Ishikawa (cell line): Measurements from ENCODE around the gene TIMP1.
A peak's percentile ranks its signal among the peaks of the same experiment; 100 is the strongest.

ENCODE experiments used
- CEBPB ChIP-seq: IDR thresholded peaks from 2 replicates; pipeline ENCODE4 v1.6.1; 2012
- CREB1 ChIP-seq: IDR thresholded peaks from 2 replicates; pipeline ENCODE4 v1.6.1; 2012; ENCODE audit warnings: low read depth
- EGR1 ChIP-seq: IDR thresholded peaks from 2 replicates; pipeline ENCODE4 v1.6.1; 2012
- EP300 ChIP-seq: IDR thresholded peaks from 2 replicates; pipeline ENCODE4 v1.6.1; 2012; ENCODE audit warnings: borderline replicate concordance
- FOXM1 ChIP-seq: IDR thresholded peaks from 2 replicates; pipeline ENCODE4 v1.6.1; 2012; ENCODE audit warnings: low read depth, borderline replicate concordance
- NFIC ChIP-seq: IDR thresholded peaks from 2 replicates; pipeline ENCODE4 v1.6.1; 2012
- RAD21 ChIP-seq: IDR thresholded peaks from 2 replicates; pipeline ENCODE4 v1.6.1; 2012; ENCODE audit warnings: low read depth
- TAF1 ChIP-seq: IDR thresholded peaks from 2 replicates; pipeline ENCODE4 v1.6.1; 2012; ENCODE audit warnings: low read depth, mild to moderate bottlenecking
- TCF12 ChIP-seq: IDR thresholded peaks from 2 replicates; pipeline ENCODE4 v1.6.1; 2012; ENCODE audit warnings: low read depth
- TEAD4 ChIP-seq: IDR thresholded peaks from 2 replicates; pipeline ENCODE4 v1.6.1; 2012
- YY1 ChIP-seq: IDR thresholded peaks from 2 replicates; pipeline ENCODE4 v1.6.1; 2012; ENCODE audit warnings: low read depth
- ZBTB7A ChIP-seq: IDR thresholded peaks from 2 replicates; pipeline ENCODE4 v1.6.1; 2012; ENCODE audit warnings: low read depth
- TF ChIP-seq, protein P1 (sequence below): IDR thresholded peaks from 2 replicates; pipeline ENCODE4 v1.6.1; 2012
- TF ChIP-seq, protein P2 (sequence below): IDR thresholded peaks from 2 replicates; pipeline ENCODE4 v1.6.1; 2012; ENCODE audit warnings: low read depth, mild to moderate bottlenecking
- TF ChIP-seq, protein P3 (sequence below): IDR thresholded peaks from 2 replicates; pipeline ENCODE4 v1.6.1; 2012

TIMP1 gene

DNA sequence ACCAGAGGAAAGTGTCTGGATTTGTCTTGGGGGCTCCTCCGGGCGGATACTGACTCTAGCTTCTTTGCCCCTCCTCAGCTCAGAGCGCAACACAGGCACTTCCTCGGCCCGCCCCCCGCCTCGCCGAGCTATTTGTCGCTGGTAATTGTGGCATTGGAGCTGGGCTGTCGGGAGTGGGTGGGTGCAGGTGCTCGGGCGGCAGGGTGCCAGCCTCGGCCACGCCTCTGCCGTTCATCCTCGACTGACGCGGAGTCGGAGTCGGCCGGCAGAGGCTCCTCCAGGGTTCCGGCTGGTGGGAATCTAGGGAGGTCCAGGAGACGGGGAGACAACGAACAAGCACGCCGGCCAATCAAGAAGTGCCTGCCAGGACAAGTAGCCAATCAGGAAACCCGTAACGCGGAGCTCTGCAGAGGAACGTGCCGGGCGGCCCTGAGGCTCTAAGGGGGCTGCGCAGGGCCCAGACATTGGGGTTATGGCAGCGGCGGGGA, 41.3 kb downstream of the TIMP1 start:
- no peak for TF ChIP-seq CEBPB
- TF ChIP-seq, protein P1, sequence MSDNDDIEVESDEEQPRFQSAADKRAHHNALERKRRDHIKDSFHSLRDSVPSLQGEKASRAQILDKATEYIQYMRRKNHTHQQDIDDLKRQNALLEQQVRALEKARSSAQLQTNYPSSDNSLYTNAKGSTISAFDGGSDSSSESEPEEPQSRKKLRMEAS, result peak; percentile 41; the same call in 1 of the 2 replicates
- no peak for TF ChIP-seq TCF12
- no peak for TF ChIP-seq TAF1
- TF ChIP-seq EP300, result no peak
- no peak for TF ChIP-seq CREB1
- no peak for TF ChIP-seq EGR1
- TF ChIP-seq, protein P2, sequence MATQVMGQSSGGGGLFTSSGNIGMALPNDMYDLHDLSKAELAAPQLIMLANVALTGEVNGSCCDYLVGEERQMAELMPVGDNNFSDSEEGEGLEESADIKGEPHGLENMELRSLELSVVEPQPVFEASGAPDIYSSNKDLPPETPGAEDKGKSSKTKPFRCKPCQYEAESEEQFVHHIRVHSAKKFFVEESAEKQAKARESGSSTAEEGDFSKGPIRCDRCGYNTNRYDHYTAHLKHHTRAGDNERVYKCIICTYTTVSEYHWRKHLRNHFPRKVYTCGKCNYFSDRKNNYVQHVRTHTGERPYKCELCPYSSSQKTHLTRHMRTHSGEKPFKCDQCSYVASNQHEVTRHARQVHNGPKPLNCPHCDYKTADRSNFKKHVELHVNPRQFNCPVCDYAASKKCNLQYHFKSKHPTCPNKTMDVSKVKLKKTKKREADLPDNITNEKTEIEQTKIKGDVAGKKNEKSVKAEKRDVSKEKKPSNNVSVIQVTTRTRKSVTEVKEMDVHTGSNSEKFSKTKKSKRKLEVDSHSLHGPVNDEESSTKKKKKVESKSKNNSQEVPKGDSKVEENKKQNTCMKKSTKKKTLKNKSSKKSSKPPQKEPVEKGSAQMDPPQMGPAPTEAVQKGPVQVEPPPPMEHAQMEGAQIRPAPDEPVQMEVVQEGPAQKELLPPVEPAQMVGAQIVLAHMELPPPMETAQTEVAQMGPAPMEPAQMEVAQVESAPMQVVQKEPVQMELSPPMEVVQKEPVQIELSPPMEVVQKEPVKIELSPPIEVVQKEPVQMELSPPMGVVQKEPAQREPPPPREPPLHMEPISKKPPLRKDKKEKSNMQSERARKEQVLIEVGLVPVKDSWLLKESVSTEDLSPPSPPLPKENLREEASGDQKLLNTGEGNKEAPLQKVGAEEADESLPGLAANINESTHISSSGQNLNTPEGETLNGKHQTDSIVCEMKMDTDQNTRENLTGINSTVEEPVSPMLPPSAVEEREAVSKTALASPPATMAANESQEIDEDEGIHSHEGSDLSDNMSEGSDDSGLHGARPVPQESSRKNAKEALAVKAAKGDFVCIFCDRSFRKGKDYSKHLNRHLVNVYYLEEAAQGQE, result no peak

DNA sequence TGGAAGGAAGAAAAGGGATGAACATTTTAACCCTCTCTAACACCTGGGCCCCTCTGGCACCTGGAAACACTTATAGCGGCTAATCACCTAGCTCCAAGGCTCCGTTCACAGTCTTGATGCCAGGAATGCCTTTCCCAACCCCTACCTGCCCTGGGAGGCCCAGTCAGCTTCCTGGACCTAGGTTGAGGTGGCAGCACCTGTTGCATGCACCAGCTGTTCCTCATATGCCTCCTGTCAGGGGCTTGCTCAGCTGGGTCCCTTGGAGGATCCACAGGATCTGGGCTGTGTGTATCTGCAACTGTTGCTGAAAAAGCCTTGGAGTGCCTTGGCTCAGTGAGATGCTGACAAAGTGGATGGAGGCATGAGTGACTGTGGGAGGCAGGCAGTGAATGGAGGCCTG, 43.1 kb downstream of the TIMP1 start:
- no peak for TF ChIP-seq ZBTB7A
- TF ChIP-seq CEBPB, result no peak

DNA sequence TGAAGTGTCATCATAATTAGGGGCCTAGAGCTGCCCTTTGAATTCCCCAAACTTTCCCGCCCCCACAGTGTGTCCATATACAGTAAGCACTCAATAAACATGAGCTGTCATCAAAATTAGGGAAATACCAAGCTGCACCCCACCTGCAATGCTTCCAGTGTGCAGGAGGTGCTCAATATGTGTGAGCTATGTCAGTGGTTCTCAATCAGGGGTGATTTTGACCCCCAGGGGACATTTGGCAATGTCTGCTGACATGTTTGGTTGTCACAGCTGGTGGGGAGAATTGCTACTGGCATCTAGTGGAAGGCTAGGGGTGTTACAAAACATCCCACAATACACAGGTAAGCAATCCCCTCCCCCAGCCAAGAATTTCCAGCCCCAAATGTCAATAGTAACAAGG, 46.7 kb downstream of the TIMP1 start:
- TF ChIP-seq RAD21 (peak; percentile 22; the same call in 1 of the 2 replicates), NFIC (no peak)

DNA sequence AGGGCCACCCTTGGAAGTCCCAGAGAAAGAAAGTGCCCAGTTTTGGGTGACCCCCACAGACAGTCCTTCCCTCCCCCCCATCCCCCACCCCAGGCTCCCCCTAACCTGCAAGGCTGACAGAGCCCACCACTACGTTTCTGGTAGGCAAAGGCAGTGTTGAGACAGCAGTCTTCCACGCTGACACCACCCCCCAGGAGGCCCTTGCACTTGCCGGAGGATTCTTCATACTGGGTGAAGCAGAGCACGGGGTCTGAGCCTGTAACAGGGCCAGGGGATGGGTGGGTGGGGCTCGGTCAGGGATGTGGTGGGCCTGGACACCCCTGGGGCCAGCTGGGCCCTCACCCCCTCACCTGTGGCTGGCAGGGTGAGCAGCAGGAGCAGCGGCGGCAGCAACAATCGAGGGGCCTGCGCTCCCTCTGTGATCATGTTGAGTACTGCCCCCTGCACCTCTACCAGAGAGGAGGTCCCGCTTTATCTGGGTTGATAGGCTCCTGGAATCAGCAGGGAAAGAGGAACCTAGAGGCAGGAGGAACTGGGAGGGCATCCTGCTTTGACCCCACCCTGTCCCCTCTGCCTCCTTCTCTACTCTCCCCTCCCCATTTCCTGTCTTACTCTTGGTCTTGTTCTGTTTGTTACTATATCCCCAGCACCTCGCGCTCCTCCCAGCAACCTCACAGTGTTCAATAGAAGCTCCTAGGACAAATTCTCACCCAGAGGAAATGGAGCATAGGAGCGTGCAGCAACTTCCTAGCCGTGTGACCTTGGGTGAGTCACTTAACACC, 47.4 kb downstream of the TIMP1 start, which contains the start of gene CFP:
TSS of gene CFP (minus strand) at position 512 of the 782 bp plus-strand sequence. CDS start at position 426, 86 bp downstream.
- TF ChIP-seq, protein P2, result no peak
- TF ChIP-seq TCF12 (no peak), ZBTB7A (no peak), NFIC (no peak), TEAD4 (no peak), FOXM1 (no peak), CREB1 (no peak)
- TF ChIP-seq, protein P1, result no peak

DNA sequence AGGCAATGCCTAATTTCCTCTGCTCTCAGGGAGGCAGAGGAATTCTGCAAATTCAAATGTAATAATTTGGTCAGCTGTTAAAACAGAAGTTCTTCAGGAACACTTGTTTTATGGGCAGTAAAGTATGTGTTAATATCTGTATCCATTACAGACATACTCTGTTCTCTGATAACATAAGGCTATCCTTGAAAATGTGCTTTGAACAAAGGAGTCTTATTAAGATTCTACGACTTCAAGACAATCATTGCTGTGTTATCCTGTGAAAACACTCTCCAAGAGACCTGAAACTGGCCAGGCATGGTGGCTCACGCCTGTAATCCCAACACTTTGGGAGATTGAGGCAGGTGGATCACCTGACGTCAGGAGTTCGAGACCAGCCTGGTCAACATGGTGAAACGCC, 49.4 kb downstream of the TIMP1 start:
- TF ChIP-seq CREB1 (no peak), EP300 (no peak), EGR1 (no peak), CEBPB (no peak), TEAD4 (no peak), NFIC (no peak), FOXM1 (no peak), RAD21 (no peak)
- TF ChIP-seq, protein P2, result no peak
- TF ChIP-seq, protein P3, sequence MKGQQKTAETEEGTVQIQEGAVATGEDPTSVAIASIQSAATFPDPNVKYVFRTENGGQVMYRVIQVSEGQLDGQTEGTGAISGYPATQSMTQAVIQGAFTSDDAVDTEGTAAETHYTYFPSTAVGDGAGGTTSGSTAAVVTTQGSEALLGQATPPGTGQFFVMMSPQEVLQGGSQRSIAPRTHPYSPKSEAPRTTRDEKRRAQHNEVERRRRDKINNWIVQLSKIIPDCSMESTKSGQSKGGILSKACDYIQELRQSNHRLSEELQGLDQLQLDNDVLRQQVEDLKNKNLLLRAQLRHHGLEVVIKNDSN, result no peak
- TF ChIP-seq, protein P1, result no peak

DNA sequence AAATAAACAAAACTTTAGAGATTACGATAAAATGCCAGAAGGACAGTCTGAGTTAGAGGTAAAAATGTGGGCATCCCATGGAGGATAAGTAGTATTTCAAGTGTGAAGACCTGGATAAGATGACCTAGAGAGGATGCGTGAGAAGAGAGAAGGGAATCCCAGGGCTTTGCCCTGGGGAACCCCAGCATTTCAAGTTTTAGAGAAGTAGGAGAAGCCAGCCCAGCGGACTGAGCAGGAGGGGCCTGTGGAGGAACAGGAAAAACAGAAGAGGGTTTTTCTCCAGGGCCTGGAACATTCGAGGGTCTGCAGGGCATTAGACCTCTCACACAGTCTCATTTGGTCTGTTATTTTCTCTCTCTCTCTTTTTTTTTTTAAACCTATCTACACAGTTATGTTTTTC, 50.4 kb downstream of the TIMP1 start:
- TF ChIP-seq, protein P3, result no peak
- no peak for TF ChIP-seq YY1
- no peak for TF ChIP-seq TAF1
- TF ChIP-seq EGR1, result no peak
- TF ChIP-seq NFIC, result no peak
- no peak for TF ChIP-seq EP300
- no peak for TF ChIP-seq ZBTB7A
- no peak for TF ChIP-seq RAD21
- no peak for TF ChIP-seq TCF12
- TF ChIP-seq CEBPB, result no peak
